IPS-18a (cell line): Measurements from ENCODE around the gene SLX1A.
"Not testable (repeated sequence)": the region's sequence is repeated elsewhere in the genome, so short reads cannot be mapped to it uniquely, and the experiment has no call there.

Experiments
- H3K27ac ChIP-seq: one replicate; pipeline ENCODE4 v1.5.1; 2013; ENCODE audit warnings: low read length
- H3K27me3 ChIP-seq: one replicate; pipeline ENCODE4 v1.6.1; 2013; ENCODE audit warnings: mild to moderate bottlenecking, low read length; ENCODE audit not compliant: control insufficient read depth, insufficient read depth
- H3K36me3 ChIP-seq: one replicate; pipeline ENCODE4 v1.6.1; 2013; ENCODE audit warnings: low read depth, low read length; ENCODE audit not compliant: control insufficient read depth
- H3K4me1 ChIP-seq: one replicate; pipeline ENCODE4 v1.6.1; 2013; ENCODE audit warnings: low read depth, low read length; ENCODE audit not compliant: control insufficient read depth
- H3K4me3 ChIP-seq: one replicate; pipeline ENCODE4 v1.5.1; 2013; ENCODE audit warnings: low read length
- H3K9ac ChIP-seq: one replicate; pipeline ENCODE4 v1.6.1; 2013; ENCODE audit warnings: mild to moderate bottlenecking, low read length, moderate library complexity
- H3K9me3 ChIP-seq: one replicate; pipeline ENCODE4 v1.6.1; 2013; ENCODE audit warnings: low read depth, low read length; ENCODE audit not compliant: control insufficient read depth

The SLX1A gene

DNA sequence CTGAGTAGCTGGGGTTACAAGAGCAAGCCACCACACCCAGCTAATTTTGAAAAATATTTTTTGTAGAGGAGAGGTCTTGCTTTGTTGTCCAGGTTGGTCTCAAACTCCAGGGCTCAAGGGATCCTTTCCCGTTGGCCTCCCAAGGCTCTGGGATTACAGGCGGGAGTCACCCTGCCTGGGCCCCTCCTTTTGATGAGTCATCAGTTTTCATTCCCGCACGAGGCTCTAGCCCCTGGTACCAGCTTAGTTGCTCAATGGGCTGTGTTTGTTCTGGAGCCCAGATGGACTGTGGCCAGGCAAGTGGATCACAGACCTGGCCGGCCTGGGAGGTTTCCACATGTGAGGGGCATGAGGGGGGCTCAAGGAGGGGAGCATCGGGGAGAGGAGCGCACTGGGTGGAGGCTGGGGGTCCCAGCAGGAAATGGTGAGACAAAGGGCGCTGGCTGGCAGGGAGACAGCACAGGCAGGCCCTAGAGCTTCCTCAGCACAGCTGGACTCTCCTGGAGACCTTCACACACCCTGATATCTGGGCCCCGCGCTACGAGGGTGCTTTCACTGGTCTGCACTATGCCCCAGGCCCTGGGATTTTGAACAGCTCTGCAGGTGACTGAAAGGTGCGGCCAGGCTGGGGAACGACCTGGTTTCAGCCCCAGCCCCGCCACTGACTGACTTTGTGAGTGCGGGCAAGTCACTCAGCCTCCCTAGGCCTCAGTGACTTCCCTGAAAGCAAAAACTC lies 6.1 kb downstream of the SLX1A start:
- not testable (repeated sequence) for H3K27me3 ChIP-seq, H3K4me1 ChIP-seq, H3K9me3 ChIP-seq, H3K27ac ChIP-seq, H3K9ac ChIP-seq, H3K36me3 ChIP-seq, H3K4me3 ChIP-seq

DNA sequence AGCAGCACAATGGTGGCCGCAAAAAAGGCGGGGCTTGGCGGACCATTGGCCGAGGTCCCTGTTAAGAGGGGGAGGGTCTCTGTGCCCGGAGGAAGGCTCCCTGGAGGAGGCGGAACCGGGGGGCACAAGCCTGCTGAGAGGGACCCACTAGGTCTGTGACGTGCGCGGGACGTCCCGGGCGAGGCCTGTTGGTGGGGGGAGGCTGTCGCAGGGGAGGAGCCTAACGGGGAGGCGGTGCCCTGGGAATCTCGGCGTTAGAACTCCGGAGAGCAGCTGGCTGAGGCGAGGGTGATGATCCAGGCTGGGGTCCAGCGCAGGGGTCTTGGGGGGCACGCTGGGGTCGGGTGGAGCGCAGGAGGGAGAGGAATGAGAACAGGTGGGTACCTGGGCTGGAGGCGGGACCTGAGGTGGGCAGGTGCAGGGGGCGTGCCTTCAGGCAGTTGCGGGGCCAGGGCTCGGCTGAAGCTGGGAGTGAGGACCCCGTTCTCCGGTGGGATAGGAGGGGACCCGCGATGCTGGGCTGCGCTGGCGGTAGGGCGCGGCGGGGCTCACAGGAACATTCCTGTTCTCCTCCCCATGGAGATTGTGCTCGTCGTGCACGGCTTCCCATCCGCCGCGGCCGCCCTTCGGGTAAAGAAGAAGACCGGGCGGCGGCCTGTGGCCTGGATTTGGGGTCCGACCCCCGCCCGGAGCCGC lies 12.0 kb downstream of the SLX1A start:
- not testable (repeated sequence) for H3K27ac ChIP-seq, H3K9me3 ChIP-seq, H3K4me1 ChIP-seq, H3K36me3 ChIP-seq, H3K9ac ChIP-seq, H3K27me3 ChIP-seq, H3K4me3 ChIP-seq

- not testable (repeated sequence) for H3K27me3 ChIP-seq
Observed at GRCh38 chr16:30206252-30206651, 12.6 kb downstream of the SLX1A start.

DNA sequence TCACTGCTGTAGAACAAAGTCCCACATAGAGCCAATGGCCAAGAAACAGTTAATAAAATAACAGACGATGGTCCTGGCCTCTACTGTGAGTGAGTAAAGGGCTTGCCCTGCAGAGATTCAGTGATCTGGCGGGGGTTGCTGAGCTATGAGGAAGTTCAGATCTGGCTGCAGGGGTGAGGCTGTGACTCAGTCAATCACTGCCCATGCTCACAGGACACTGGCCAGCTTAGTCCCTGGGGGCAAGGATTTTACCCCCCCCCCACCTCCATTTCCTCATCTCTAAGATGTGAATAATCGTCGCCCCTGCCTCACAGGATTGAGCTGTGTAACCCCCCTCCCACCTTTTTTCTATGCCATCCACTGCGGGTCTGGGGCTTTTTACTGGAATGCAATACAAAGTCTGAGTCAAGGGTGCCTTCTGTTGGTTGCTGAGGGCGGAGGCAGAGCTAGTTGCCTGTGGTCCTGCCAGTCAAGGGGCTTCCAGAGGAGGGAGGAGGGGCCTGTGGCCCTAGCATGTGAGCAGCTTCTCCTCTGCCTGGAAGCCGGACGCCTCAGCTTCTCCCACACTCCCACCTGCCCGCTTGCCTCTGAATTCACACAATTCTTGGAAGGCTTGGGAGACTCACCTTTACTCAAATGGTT lies 13.5 kb downstream of the SLX1A start:
- not testable (repeated sequence) for H3K27ac ChIP-seq, H3K4me1 ChIP-seq, H3K9me3 ChIP-seq, H3K36me3 ChIP-seq, H3K9ac ChIP-seq, H3K27me3 ChIP-seq, H3K4me3 ChIP-seq

More at GRCh38 chr16:30206252-30206651, 12.6 kb downstream of the SLX1A start:
- H3K9ac ChIP-seq, H3K9me3 ChIP-seq, H3K4me1 ChIP-seq, H3K4me3 ChIP-seq, H3K27ac ChIP-seq, H3K36me3 ChIP-seq: not testable (repeated sequence)

GRCh38 chr16:30209032-30209431 lies 15.4 kb downstream of the SLX1A start:
- H3K4me1 ChIP-seq, H3K9me3 ChIP-seq, H3K9ac ChIP-seq, H3K27me3 ChIP-seq, H3K27ac ChIP-seq, H3K4me3 ChIP-seq, H3K36me3 ChIP-seq: not testable (repeated sequence)

GRCh38 chr16:30211414-30211813 lies 17.7 kb downstream of the SLX1A start:
- not testable (repeated sequence) for H3K9me3 ChIP-seq, H3K4me1 ChIP-seq, H3K27ac ChIP-seq, H3K9ac ChIP-seq, H3K36me3 ChIP-seq, H3K4me3 ChIP-seq, H3K27me3 ChIP-seq

GRCh38 chr16:30217082-30217481 lies 23.4 kb downstream of the SLX1A start:
- not testable (repeated sequence) for H3K27ac ChIP-seq

More at GRCh38 chr16:30217082-30217481, 23.4 kb downstream of the SLX1A start:
- not testable (repeated sequence) for H3K9ac ChIP-seq, H3K4me1 ChIP-seq, H3K27me3 ChIP-seq, H3K36me3 ChIP-seq, H3K9me3 ChIP-seq, H3K4me3 ChIP-seq
